OCI-LY7 (cell line): Measurements from ENCODE around the gene OPTN. TPM values are rescaled to one million over a fixed set of nuclear protein-coding genes. Genes with fewer than 3 reads are reported as not detected.

ENCODE experiments used
- BruUV-seq: library from RNA; stranded (reverse); fragments of 400-500 nt; replicated peaks from 2 replicates; lab custom pipeline; 2021; lab: Mats Ljungman, UMichigan
- CTCF ChIA-PET: fragments of 300-600 bp; sonication (Branson Sonifier 250); formaldehyde crosslinking; loops from one replicate; lab custom pipeline; 2022; ENCODE audit warnings: antibody characterized with exemption; ENCODE audit not compliant: unreplicated experiment; lab: Charles Lee
- POLR2A ChIA-PET: fragments of 300-600 bp; sonication (Branson Sonifier 250); formaldehyde crosslinking; loops from one replicate; lab custom pipeline; 2022; ENCODE audit warnings: antibody characterized with exemption; lab: Charles Lee
- DNase-seq: peaks from one replicate; pipeline ENCODE4 v3.0.0-alpha.2; 2015; ENCODE audit warnings: low spot score
- H2AFZ ChIP-seq: fragments of 200-600 bp; sonication (generic), shearing (Covaris generic); 2 replicates; pipeline ENCODE4 v1.6.1; 2014; ENCODE audit warnings: mild to moderate bottlenecking, antibody characterized with exemption, low read length, moderate library complexity
- H3K27ac ChIP-seq: fragments of 200-600 bp; sonication (generic); 2 replicates; pipeline ENCODE4 v1.5.1; 2014; ENCODE audit warnings: mixed run types, low read depth, mild to moderate bottlenecking, moderate library complexity, low read length, inconsistent platforms; ENCODE audit not compliant: poor library complexity, severe bottlenecking
- H3K36me3 ChIP-seq: fragments of 200-600 bp; sonication (generic); 2 replicates; pipeline ENCODE4 v1.6.1; 2014; ENCODE audit warnings: mild to moderate bottlenecking, antibody characterized with exemption, low read length, moderate library complexity, mixed read lengths; ENCODE audit not compliant: insufficient read depth
- H3K4me1 ChIP-seq: fragments of 200-600 bp; sonication (generic); 2 replicates; pipeline ENCODE4 v1.5.1; 2014; ENCODE audit warnings: mild to moderate bottlenecking, low read length; ENCODE audit not compliant: insufficient read depth, poor library complexity, severe bottlenecking
- H3K4me2 ChIP-seq: fragments of 200-600 bp; sonication (generic); 2 replicates; pipeline ENCODE4 v1.6.1; 2014; ENCODE audit warnings: mild to moderate bottlenecking, low read length
- H3K4me3 ChIP-seq: fragments of 200-600 bp; sonication (generic); 2 replicates; pipeline ENCODE4 v1.5.1; 2014; ENCODE audit warnings: mild to moderate bottlenecking, low read depth, low read length; ENCODE audit not compliant: poor library complexity, severe bottlenecking
- H3K79me2 ChIP-seq: fragments of 200-600 bp; sonication (generic); 2 replicates; pipeline ENCODE4 v1.6.1; 2016; ENCODE audit warnings: low read depth, mild to moderate bottlenecking, low read length, moderate library complexity, mixed read lengths; ENCODE audit not compliant: insufficient read depth
- H3K9me2 ChIP-seq: fragments of 200-600 bp; sonication (generic); 2 replicates; pipeline ENCODE4 v1.6.1; 2016; ENCODE audit warnings: mild to moderate bottlenecking, low read length, mixed read lengths; ENCODE audit not compliant: insufficient read depth
- H3K9me3 ChIP-seq: fragments of 200-600 bp; sonication (generic); 2 replicates; pipeline ENCODE4 v1.6.1; 2014; ENCODE audit warnings: mild to moderate bottlenecking, mixed run types, low read length, mixed read lengths
- H4K20me1 ChIP-seq: fragments of 200-600 bp; sonication (generic); 2 replicates; pipeline ENCODE4 v1.6.1; 2014; ENCODE audit warnings: mild to moderate bottlenecking, antibody characterized with exemption, low read length, moderate library complexity, mixed read lengths; ENCODE audit not compliant: insufficient read depth
- CTCF ChIP-seq: fragments of 200-600 bp; sonication (generic); conservative IDR thresholded peaks from 2 replicates; pipeline ENCODE4 v1.5.1; 2014; ENCODE audit warnings: mild to moderate bottlenecking, antibody characterized with exemption, low read length, moderate library complexity, mixed read lengths
- EZH2phosphoT487 ChIP-seq: fragments of 200-600 bp; sonication (generic); IDR thresholded peaks from 2 replicates; pipeline ENCODE4 v1.6.1; 2018; ENCODE audit warnings: low read depth, borderline replicate concordance, mild to moderate bottlenecking, mixed run types, antibody characterized with exemption, low read length, moderate library complexity, mixed read lengths
- intact Hi-C: fragments of 100-400 bp; cut with micrococcal nuclease; formaldehyde crosslinking; loops from one replicate; pipeline ENCODE4 v1.10.0; 2022; ENCODE audit not compliant: unreplicated experiment
- total RNA-seq, 2 experiments: library from RNA; depleted of rRNA in 1 of 2; stranded (reverse); fragments of >200 nt in 1 of 2; shearing (Covaris generic) in 1 of 2; gene quantifications; 2 replicates each; pipeline ENCODE4 v1.2.3, GENCODE V29; 2014 to 2022

The OPTN gene
- total RNA-seq, 2 experiments from 2014 or later = 0.60 to 3.6 TPM

- Histone ChIP-seq H3K4me3 (no peak overlapping the region), H3K27ac (no peak overlapping the region), H3K9me3 (no peaks in the 10 kb centered on the region), H2AFZ (no peak overlapping the region), H3K36me3 (no peaks in the 10 kb centered on the region), H3K79me2 (no peaks in the 10 kb centered on the region), H3K4me1 (no peaks in the 10 kb centered on the region), H3K9me2 (no peaks in the 10 kb centered on the region), H3K4me2 (no peak overlapping the region), H4K20me1 (no peaks in the 10 kb centered on the region)
- CTCF ChIA-PET = no interaction called here
- no peak for DNase-seq
- POLR2A ChIA-PET = no interaction called here
- BruUV-seq = no TSS peak
- TF ChIP-seq EZH2phosphoT487 (no peak), CTCF (no peak)
- intact Hi-C loops = no loop called here
Observed at GRCh38 chr10:13062803-13063202, 37.2 kb upstream of the OPTN start.

GRCh38 chr10:13066527-13066926, 33.4 kb upstream of the OPTN start:
- intact Hi-C loops = no loop called here
- CTCF ChIA-PET = interaction anchor here (0.6 kb wide), 1 partner anchor 314 kb away, joined by 4 read pairs; no protein-coding TSS in a partner anchor
- Histone ChIP-seq H3K36me3 (no peaks in the 10 kb centered on the region), H2AFZ (no peak overlapping the region), H4K20me1 (no peaks in the 10 kb centered on the region), H3K4me1 (no peaks in the 10 kb centered on the region), H3K79me2 (no peaks in the 10 kb centered on the region), H3K4me3 (no peak overlapping the region), H3K4me2 (no peak overlapping the region), H3K9me3 (0 out of 2 replicates have a peak, but pooled peaks cover 5% of the 10 kb centered on the region), H3K27ac (no peak overlapping the region), H3K9me2 (no peaks in the 10 kb centered on the region)
- BruUV-seq = no TSS peak
- no peak for DNase-seq
- POLR2A ChIA-PET = no interaction called here
- TF ChIP-seq EZH2phosphoT487 (no peak), CTCF (no peak)

- no peak overlapping the region for H3K27ac ChIP-seq
- H2AFZ ChIP-seq = no peak overlapping the region
- no peaks in the 10 kb centered on the region for H4K20me1 ChIP-seq
- BruUV-seq = no TSS peak
- H3K9me2 ChIP-seq = no peaks in the 10 kb centered on the region
- no peaks in the 10 kb centered on the region for H3K4me1 ChIP-seq
- ChIA-PET CTCF (no interaction called here), POLR2A (no interaction called here)
- TF ChIP-seq CTCF (no peak), EZH2phosphoT487 (no peak)
- H3K9me3 ChIP-seq = 0 out of 2 replicates have a peak, but pooled peaks cover 5% of the 10 kb centered on the region
- intact Hi-C loops = no loop called here
- H3K4me3 ChIP-seq = no peak overlapping the region
- no peaks in the 10 kb centered on the region for H3K36me3 ChIP-seq
- no peak overlapping the region for H3K4me2 ChIP-seq
- H3K79me2 ChIP-seq = no peaks in the 10 kb centered on the region
- no peak for DNase-seq
Observed at GRCh38 chr10:13067431-13067830, 32.5 kb upstream of the OPTN start.
